Right lung (tissue), 5 donors: ENCODE results near the gene OTUD4. TPM values are rescaled to one million over a fixed set of nuclear protein-coding genes. Genes with fewer than 3 reads are reported as not detected.

Source experiments
- DNase-seq, 2 donors: peaks; one replicate each; pipeline ENCODE4 v3.0.0-alpha.2; 2013
- polyA plus RNA-seq, 5 donors: library from polyadenylated mRNA; unstranded; fragments of 120-200 nt; gene quantifications; one replicate each; pipeline versions ENCODE4 v1.2.1 to v1.2.3, GENCODE V29; 2013; ENCODE audit warnings: inconsistent platforms in 1 of 5, low replicate concordance in 1 of 5; ENCODE audit not compliant: insufficient read length in 5 of 5, insufficient read depth in 1 of 5

The OTUD4 gene
- polyA plus RNA-seq, 5 donors = 29.4 to 45.5 (median 40.9) TPM

- no peak for DNase-seq
These were observed 55.0 kb downstream of the OTUD4 start for GRCh38 chr4:145125396-145125795.

GRCh38 chr4:145108128-145108527 lies 72.3 kb downstream of the OTUD4 start:
- no peak for DNase-seq

GRCh38 chr4:145107126-145107525 lies 73.3 kb downstream of the OTUD4 start:
- no peak for DNase-seq

GRCh38 chr4:145103496-145103895 lies 76.9 kb downstream of the OTUD4 start:
- no peak for DNase-seq

GRCh38 chr4:145102619-145103018 lies 77.8 kb downstream of the OTUD4 start:
- no peak for DNase-seq

GRCh38 chr4:145101091-145101490 lies 79.3 kb downstream of the OTUD4 start:
- DNase-seq = no peak

- DNase-seq = no peak
These were observed 80.7 kb downstream of the OTUD4 start for GRCh38 chr4:145099653-145100052.

GRCh38 chr4:145098675-145099037 lies 81.7 kb downstream of the OTUD4 start:
- peak in 1 of 2 donors; percentile 46 for DNase-seq

- DNase-seq = peak; percentile 97
These were observed 82.3 kb downstream of the OTUD4 start, which contains the start of the genes ABCE1 and ANAPC10 for GRCh38 chr4:145097821-145098674. Gene ABCE1, plus strand, starts transcription at chr4:145098311. Its CDS starts 6,102 bp downstream, at chr4:145104413. Gene ANAPC10, minus strand, starts transcription at chr4:145098196. Its CDS starts 2,097 bp downstream, at chr4:145096099.

- DNase-seq = peak in 1 of 2 donors; percentile 10
These were observed 83.0 kb downstream of the OTUD4 start for GRCh38 chr4:145097331-145097820.

- no peak for DNase-seq
These were observed 86.8 kb downstream of the OTUD4 start for GRCh38 chr4:145093638-145094037.

GRCh38 chr4:145090380-145090779 lies 90.0 kb downstream of the OTUD4 start:
- no peak for DNase-seq

GRCh38 chr4:145083891-145084605 lies 96.3 kb downstream of the OTUD4 start:
- no peak for DNase-seq

Other genes with a start within 250 kb of the OTUD4 start
- gene ANAPC10, start 82.4 kb downstream of the OTUD4 start, polyA plus RNA-seq = 10 to 100 TPM; 25.2 to 35.1 (median 32.9) TPM
- gene ABCE1, start 82.3 kb downstream of the OTUD4 start, polyA plus RNA-seq = 10 to 100 TPM; 56.3 to 88.0 (median 83.2) TPM